ENCODE results near the gene PEX10. TPM values are rescaled to one million over a fixed set of nuclear protein-coding genes. Genes with fewer than 3 reads are reported as not detected.
"Not testable (repeated sequence)": the region's sequence is repeated elsewhere in the genome, so short reads cannot be mapped to it uniquely, and the experiment has no call there.

Gene PEX10
- total RNA-seq, 2 donors from 2014 or later, result 7.3 to 8.3 TPM

DNA sequence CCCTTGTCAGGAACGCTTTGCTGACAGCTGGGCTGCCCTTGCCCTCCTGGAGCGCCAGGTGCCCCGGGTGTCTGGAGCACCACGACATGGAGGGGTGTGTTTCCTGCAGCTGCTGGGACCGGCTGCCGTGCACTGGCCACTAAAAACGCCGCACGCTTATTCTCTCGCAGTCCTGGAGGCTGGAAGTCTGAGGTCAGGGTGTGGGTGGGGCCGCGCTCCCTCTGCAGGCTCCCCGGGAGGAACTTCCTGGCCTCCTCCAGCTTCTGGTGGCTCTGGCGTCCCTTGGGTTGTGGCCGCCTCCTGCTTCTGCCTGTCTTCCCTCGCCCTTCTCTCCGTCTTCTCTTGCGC is 35.7 kb upstream of the PEX10 start:
- H3K27me3 Mint-ChIP-seq, result peaks cover 5% of the 10 kb centered on the region
- no peak overlapping the region for H3K4me3 Mint-ChIP-seq
- H3K36me3 Mint-ChIP-seq (ENCODE audit: low read depth), result no peaks in the 10 kb centered on the region
- DNase-seq (no peak), ATAC-seq (no peak)
- H3K27ac Mint-ChIP-seq, result no peak overlapping the region
- peaks cover 3% of the 10 kb centered on the region for H3K4me1 Mint-ChIP-seq
- H3K9me3 ChIP-seq (ENCODE audit: control insufficient read depth, low read length, poor library complexity, severe bottlenecking), result no peaks in the 10 kb centered on the region

DNA sequence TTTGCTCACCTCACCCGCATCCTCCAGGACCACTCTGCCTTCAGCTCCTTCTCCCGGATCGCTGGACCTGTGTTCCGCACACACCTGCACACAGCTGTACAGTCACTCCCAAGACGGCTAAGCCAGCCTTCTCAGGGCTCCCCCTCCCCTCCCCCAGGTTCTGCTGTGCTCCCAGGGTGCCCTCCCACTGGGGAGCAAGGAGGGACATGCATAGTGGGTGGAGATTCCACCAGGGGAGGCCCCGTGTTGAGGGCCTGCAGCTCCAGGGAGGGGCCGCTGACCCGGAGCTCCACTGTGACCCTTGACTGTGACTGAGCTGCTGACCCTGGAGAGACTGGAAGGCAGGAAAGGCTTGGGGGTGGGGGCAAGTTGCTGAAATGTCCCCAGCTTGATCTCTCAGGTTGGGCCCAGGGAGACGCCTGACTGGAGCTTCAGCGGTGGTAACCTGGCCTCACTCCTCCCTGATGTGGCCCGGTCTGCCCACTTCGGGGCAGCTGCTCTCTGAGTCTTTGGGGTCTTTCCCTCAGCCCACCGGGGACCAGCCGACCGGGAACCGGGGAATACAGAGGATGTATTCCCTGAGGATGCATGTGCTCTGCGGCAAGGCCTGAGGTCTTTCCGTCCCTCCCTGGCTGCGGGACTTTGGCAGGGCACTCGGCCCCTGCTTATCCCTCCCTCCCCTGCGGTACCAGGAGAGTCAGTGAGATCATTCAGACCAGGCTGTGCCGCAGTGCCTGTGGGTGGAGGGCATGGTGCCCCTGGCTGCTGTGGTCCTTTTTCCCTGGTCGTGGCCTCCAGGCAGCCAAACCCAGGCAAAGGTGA is 35.1 kb upstream of the PEX10 start:
- Mint-ChIP-seq H3K27me3 (peaks cover 9% of the 10 kb centered on the region), H3K36me3 (ENCODE audit: low read depth) (no peaks in the 10 kb centered on the region), H3K27ac (no peak overlapping the region), H3K4me3 (no peak overlapping the region), H3K4me1 (peaks cover 3% of the 10 kb centered on the region)
- no peaks in the 10 kb centered on the region for H3K9me3 ChIP-seq (ENCODE audit: control insufficient read depth, low read length, poor library complexity, severe bottlenecking)
- DNase-seq, result no peak
- no peak for ATAC-seq

DNA sequence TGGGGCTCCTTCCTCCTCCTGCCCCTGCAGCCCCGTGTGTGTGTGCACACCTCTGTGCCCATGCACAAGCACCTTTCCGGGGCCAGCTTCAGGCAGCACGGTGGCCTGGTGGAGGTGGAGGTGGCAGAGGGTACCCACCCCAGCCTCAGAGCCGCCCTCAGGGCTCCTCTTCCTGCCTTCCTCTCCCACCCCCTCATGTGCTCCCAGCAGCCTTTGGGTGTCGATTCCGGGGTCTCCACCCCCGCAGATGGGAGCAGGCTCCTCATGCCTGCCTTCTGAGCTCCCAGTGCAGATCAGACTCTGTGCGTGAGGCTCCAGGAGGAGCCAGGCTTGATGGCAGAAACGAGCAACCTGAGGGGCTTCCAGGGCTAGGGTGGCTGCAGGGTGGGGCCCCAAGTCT is 34.5 kb upstream of the PEX10 start:
- no peak overlapping the region for H3K4me3 Mint-ChIP-seq
- no peaks in the 10 kb centered on the region for H3K9me3 ChIP-seq (ENCODE audit: control insufficient read depth, low read length, poor library complexity, severe bottlenecking)
- H3K36me3 Mint-ChIP-seq (ENCODE audit: low read depth), result no peaks in the 10 kb centered on the region
- peaks cover 3% of the 10 kb centered on the region for H3K4me1 Mint-ChIP-seq
- peaks cover 11% of the 10 kb centered on the region for H3K27me3 Mint-ChIP-seq
- H3K27ac Mint-ChIP-seq, result no peak overlapping the region
- no peak for ATAC-seq
- DNase-seq, result no peak

DNA sequence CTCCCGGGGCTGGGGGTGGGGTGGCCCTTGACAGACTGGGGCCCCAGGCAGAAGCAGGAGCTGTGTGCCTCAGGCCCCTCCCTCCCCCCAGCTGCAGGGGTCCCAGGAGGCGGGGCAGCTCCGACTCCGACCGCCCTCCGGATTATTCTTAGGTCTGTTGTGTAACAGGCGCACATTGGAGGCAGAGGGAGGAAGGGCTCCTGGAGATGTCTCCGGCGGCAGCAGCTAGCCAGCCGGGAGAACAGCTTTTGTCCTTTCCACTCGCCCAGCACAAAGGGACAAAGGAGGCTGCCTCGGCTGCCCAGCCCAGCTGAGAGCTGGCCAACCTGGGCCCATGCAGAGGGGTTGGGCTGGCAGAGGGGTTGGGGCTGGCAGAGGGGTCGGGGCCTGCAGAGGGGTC is 34.0 kb upstream of the PEX10 start:
- H3K4me1 Mint-ChIP-seq, result peaks cover 3% of the 10 kb centered on the region
- ATAC-seq, result no peak

DNA sequence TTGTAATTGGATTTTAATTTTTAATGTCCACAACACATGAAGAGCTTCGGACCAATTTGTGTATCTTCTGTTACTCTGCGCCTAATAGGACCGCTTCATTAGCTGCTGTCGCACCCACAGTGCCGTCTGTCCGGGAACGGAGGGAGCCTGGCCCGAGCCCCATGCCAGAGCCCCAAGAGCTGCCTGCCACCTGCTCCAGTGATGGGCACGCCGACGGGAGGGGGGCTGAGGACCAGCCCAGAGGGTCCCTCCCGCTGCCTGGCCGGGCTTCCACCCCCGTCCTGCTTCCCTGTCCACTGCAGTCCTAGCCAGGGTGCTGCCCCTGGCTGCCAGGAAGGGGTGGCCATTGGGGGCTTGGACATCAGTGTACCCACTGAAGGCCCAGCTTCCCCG is 33.5 kb upstream of the PEX10 start:
- Mint-ChIP-seq H3K4me3 (no peak overlapping the region), H3K36me3 (ENCODE audit: low read depth) (no peaks in the 10 kb centered on the region), H3K27me3 (peaks cover 11% of the 10 kb centered on the region), H3K4me1 (peaks cover 3% of the 10 kb centered on the region), H3K27ac (no peak overlapping the region)
- DNase-seq (no peak), ATAC-seq (no peak)
- no peaks in the 10 kb centered on the region for H3K9me3 ChIP-seq (ENCODE audit: control insufficient read depth, low read length, poor library complexity, severe bottlenecking)

More for the DNA sequence above, 34.0 kb upstream of the PEX10 start:
- DNase-seq, result no peak
- Mint-ChIP-seq H3K36me3 (ENCODE audit: low read depth) (no peaks in the 10 kb centered on the region), H3K27ac (no peak overlapping the region), H3K27me3 (peaks cover 11% of the 10 kb centered on the region), H3K4me3 (no peak overlapping the region)
- H3K9me3 ChIP-seq (ENCODE audit: control insufficient read depth, low read length, poor library complexity, severe bottlenecking), result no peaks in the 10 kb centered on the region

DNA sequence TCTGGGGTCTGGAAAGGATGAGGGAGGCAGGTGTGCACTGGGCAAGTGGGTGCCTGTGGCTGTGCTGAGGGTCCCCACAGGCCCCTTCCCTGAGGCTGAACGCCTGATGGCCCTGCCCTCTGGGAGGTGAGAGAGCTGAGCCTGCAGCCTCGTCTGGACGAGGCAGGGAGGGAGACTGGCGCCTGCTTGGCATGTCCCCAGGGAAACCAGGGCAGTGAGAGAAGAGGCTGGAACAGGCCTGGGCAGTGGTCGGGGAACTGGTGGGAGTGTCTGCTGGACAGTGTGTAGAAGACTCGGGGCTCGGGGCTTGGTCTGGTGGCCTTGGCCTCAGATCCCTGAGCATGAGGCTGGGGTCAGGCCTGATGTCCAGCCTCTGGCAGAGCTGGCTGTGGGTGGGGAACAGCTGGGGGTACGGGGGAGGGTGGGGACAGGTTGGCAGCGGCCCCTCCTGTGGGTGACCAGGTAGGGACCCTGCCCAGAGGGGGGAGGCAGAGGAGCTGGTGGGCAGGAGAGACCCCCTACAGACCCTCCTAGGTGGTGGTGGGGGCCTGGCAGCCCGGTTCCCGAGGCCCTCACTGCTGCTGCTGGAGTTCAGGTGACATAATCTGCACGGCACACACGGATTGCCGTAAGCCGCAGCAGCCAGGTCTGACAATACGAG is 32.9 kb upstream of the PEX10 start:
- Mint-ChIP-seq H3K27ac (no peak overlapping the region), H3K4me3 (no peak overlapping the region), H3K27me3 (peaks cover 11% of the 10 kb centered on the region), H3K36me3 (ENCODE audit: low read depth) (no peaks in the 10 kb centered on the region), H3K4me1 (peaks cover 7% of the 10 kb centered on the region)
- no peaks in the 10 kb centered on the region for H3K9me3 ChIP-seq (ENCODE audit: control insufficient read depth, low read length, poor library complexity, severe bottlenecking)
- DNase-seq (no peak), ATAC-seq (no peak)

DNA sequence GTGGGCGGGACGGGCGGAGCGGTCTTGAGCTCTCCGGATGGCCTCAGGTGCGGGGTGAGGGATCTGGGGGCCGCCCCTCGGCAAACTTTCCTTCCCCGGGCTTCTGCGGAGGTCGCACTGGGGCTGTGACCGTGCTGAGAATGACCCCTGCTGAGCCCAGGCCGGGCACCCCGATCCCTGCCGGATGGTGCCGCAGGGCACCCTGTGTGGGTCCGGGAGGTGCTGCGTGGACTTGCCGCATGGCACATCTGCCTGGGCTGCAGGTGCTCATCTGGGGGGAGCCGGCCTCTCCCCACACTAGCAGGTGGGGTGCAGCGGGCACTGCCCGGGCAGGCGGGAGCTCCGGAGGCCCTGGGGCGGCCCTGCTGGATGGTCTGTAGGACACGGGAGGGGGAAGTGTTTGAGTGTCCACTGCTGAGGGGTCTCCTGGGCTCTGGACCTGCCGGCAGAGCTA is 31.8 kb upstream of the PEX10 start:
- Mint-ChIP-seq H3K4me1 (peaks cover 7% of the 10 kb centered on the region), H3K4me3 (peak overlapping the region; percentile 65), H3K27me3 (peaks cover 11% of the 10 kb centered on the region), H3K36me3 (ENCODE audit: low read depth) (no peaks in the 10 kb centered on the region), H3K27ac (no peak overlapping the region)
- H3K9me3 ChIP-seq (ENCODE audit: control insufficient read depth, low read length, poor library complexity, severe bottlenecking), result no peaks in the 10 kb centered on the region
- no peak for DNase-seq
- ATAC-seq, result no peak

DNA sequence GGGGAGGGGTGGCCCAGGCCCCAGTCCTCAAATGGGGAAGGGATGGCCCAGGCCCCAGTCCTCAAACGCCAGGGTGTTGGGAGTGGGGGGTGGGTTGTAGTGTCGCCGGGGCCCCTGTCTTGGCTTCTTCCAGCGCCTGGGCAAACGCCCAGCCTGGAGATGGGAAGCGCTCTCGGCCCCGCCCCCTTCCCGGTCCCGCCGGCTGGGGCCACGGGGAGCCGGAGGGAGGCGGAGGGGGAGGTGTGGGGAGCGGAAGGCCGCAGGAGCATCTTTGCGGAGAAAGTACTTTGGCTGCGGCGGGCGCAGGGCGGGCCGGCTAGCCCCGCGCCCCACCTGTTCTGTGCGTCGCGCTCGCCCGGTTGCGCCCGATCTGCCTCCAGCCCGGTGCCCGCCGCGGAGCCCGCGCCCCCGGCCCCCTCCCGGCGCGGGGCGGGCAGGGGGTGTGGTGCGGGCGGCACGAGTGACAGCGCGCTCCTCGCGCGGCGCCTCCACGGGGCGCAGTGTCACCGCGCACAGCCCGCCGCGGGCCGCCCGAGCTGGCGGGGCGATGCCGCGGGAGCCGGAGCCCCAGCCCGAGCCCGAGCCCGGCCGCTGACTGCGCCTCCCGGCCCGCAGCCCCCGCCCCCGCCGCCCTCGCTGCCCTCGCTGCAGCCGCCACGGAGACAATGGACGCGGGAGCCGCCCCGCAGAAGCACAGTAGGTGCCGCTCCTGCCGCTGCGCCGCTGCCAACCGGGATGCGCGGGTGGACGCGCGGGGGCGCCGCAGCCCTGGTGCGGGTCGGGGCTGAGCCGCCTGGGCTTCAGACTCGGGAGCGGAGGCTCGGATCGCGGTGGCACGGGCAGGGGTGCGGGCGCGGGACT is 31.1 kb upstream of the PEX10 start:
- no peak overlapping the region for H3K27ac Mint-ChIP-seq
- peak overlapping the region; percentile 65 for H3K4me3 Mint-ChIP-seq
- DNase-seq (peak in 1 of 3 donors; percentile 21), ATAC-seq (no peak)
- H3K36me3 Mint-ChIP-seq (ENCODE audit: low read depth), result no peaks in the 10 kb centered on the region
- peaks cover 11% of the 10 kb centered on the region for H3K27me3 Mint-ChIP-seq
- peaks cover 7% of the 10 kb centered on the region for H3K4me1 Mint-ChIP-seq
- H3K9me3 ChIP-seq (ENCODE audit: control insufficient read depth, low read length, poor library complexity, severe bottlenecking), result no peaks in the 10 kb centered on the region

DNA sequence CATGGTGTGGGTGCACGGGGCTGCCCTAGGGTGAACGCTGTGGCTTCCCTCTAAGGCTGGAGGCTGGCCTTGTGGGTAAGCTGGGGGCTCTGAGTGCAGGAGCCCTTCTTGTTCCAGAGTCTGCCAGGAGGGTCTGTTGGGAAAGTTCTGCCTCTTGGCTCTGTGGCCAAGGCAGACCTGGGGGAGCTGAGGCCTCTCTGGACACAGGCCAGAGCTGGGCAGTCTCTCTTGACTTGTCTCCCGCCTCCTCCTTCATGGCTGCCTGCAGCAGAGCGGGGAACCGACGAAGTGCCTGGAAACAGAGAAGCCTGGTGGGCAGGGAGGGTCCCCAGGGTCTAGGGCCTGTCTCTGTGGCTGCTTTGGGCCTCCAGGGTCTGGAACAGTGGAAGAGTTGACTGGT is 30.3 kb upstream of the PEX10 start:
- H3K4me3 Mint-ChIP-seq, result peak overlapping the region; percentile 59
- no peaks in the 10 kb centered on the region for H3K9me3 ChIP-seq (ENCODE audit: control insufficient read depth, low read length, poor library complexity, severe bottlenecking)
- no peaks in the 10 kb centered on the region for H3K36me3 Mint-ChIP-seq (ENCODE audit: low read depth)
- no peak for DNase-seq
- no peak overlapping the region for H3K27ac Mint-ChIP-seq
- ATAC-seq, result no peak
- H3K27me3 Mint-ChIP-seq, result peaks cover 11% of the 10 kb centered on the region
- H3K4me1 Mint-ChIP-seq, result peaks cover 4% of the 10 kb centered on the region

DNA sequence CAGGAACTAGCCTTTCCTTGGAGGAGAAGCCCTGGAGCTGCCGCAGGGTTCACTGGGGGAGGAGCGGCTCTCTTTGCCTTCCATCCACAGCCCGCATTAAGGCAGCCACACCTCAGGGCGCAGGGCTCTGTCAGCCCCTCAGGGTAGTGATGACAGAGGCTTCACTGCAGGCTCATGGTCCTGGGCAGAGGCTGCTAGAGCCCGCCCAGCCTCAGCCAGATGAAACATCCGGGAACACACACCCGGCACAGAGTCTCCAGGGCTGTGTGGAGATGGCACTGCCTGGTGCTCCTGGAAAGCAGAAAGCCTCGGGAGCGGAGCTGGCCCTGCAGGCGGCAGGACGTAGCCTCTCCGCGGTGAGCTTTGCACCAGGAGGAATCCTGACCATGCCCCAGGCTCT is 29.4 kb upstream of the PEX10 start:
- Mint-ChIP-seq H3K27ac (no peak overlapping the region), H3K27me3 (peaks cover 11% of the 10 kb centered on the region), H3K36me3 (ENCODE audit: low read depth) (no peaks in the 10 kb centered on the region), H3K4me3 (no peak overlapping the region), H3K4me1 (peaks cover 4% of the 10 kb centered on the region)
- no peaks in the 10 kb centered on the region for H3K9me3 ChIP-seq (ENCODE audit: control insufficient read depth, low read length, poor library complexity, severe bottlenecking)
- DNase-seq, result no peak
- ATAC-seq, result no peak

DNA sequence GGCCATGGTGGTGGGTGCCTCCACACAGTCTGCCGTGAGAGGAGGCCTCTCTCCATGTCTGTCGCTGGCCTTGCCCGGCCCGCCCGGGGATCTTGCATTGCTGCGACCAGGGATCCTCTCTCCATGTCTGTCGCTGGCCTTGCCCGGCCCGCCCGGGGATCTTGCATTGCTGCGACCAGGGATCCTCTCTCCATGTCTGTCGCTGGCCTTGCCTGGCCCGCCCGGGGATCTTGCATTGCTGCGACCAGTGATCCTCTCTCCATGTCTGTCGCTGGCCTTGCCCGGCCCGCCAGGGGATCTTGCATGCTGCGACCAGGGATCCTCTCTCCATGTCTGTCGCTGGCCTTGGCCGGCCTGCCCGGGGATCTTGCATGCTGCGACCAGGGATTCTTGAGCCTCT is 28.0 kb upstream of the PEX10 start:
- not testable (repeated sequence) for H3K36me3 Mint-ChIP-seq (ENCODE audit: low read depth); DNase-seq; H3K9me3 ChIP-seq (ENCODE audit: control insufficient read depth, low read length, poor library complexity, severe bottlenecking); ATAC-seq; H3K4me1 Mint-ChIP-seq; H3K4me3 Mint-ChIP-seq; H3K27ac Mint-ChIP-seq
- peaks cover 11% of the 10 kb centered on the region for H3K27me3 Mint-ChIP-seq

DNA sequence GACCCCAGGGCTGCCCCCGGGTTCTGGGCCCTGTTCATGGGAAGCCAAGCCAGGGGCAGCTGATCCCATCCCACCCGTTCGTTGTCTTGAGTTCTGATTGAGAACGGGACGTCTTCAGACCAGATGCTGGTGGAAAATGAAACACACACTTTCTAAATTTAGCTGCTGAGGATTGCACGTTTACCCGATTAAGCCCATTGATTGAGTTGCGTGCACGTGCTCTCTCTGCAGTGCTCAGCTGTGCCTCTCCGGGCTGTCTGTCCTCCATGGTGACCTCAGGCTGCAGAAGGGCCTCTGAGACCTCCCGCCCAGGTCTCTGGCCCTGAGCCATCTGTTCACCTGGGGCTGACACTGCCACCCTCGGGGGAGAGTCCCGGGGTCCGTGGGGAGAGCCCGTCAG is 27.0 kb upstream of the PEX10 start:
- no peak overlapping the region for H3K27ac Mint-ChIP-seq
- H3K27me3 Mint-ChIP-seq, result peaks cover 6% of the 10 kb centered on the region
- no peaks in the 10 kb centered on the region for H3K36me3 Mint-ChIP-seq (ENCODE audit: low read depth)
- H3K4me3 Mint-ChIP-seq, result no peak overlapping the region
- H3K9me3 ChIP-seq (ENCODE audit: control insufficient read depth, low read length, poor library complexity, severe bottlenecking), result no peaks in the 10 kb centered on the region
- DNase-seq (no peak), ATAC-seq (no peak)
- H3K4me1 Mint-ChIP-seq, result peaks cover 4% of the 10 kb centered on the region

DNA sequence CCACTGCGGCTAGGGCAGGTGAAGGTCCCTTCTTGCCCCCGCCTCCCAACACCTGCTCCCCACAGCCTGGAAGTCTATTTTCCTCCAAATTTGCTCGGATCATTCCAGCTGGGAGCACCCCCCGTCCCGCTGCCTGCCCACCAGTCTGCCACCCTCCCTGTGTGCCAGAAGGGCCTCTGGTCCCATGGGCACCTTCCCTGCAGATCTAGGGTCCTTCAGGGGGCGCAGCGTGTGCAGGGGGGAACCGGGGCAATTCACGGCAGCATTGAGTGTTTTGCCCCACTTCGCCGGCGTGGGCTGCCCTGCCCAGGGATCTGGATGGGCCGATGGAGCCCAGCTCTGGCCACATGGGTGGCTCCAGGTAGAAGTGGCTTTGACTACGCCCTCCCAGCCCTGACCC is 26.3 kb upstream of the PEX10 start:
- no peak for DNase-seq
- no peak overlapping the region for H3K27ac Mint-ChIP-seq
- peaks cover 4% of the 10 kb centered on the region for H3K4me1 Mint-ChIP-seq
- ATAC-seq, result no peak
- no peak overlapping the region for H3K4me3 Mint-ChIP-seq
- H3K9me3 ChIP-seq (ENCODE audit: control insufficient read depth, low read length, poor library complexity, severe bottlenecking), result no peaks in the 10 kb centered on the region
- no peaks in the 10 kb centered on the region for H3K36me3 Mint-ChIP-seq (ENCODE audit: low read depth)
- peaks cover 6% of the 10 kb centered on the region for H3K27me3 Mint-ChIP-seq
